Prostate gland (tissue), 2 donors: ENCODE measurements around the gene ASIC1. TPM values are rescaled to one million over a fixed set of nuclear protein-coding genes. Genes with fewer than 3 reads are reported as not detected.

Experiments used
- DNase-seq: peaks from one replicate; pipeline ENCODE4 v3.0.0-alpha.2; 2019; ENCODE audit warnings: low spot score
- H3K27ac ChIP-seq, 2 donors: fragments of 200-600 bp; sonication (generic); 2 replicates each; pipeline ENCODE4 v1.5.1; 2017 to 2019
- H3K27me3 ChIP-seq: fragments of 200-600 bp; sonication (generic); replicated peaks from 2 replicates; pipeline ENCODE4 v1.5.1; 2019; ENCODE audit not compliant: insufficient read depth
- H3K36me3 ChIP-seq, 2 donors: fragments of 200-600 bp; sonication (generic); 1 replicate in 1 of 2; 2 replicates in 1 of 2; pipeline versions ENCODE4 v1.5.1 to v1.8.1; 2017 to 2019
- H3K4me1 ChIP-seq: fragments of 200-600 bp; sonication (generic); replicated peaks from 2 replicates; pipeline ENCODE4 v1.5.1; 2019
- H3K4me3 ChIP-seq, 2 donors: fragments of 200-600 bp; sonication (generic); 2 replicates each; pipeline ENCODE4 v1.5.1; 2017 to 2019
- H3K9me3 ChIP-seq: fragments of 200-600 bp; sonication (generic); 2 replicates; pipeline ENCODE4 v1.5.1; 2017
- POLR2A ChIP-seq: fragments of 450-650 bp; IDR thresholded peaks from one replicate; pipeline ENCODE4 v1.6.1; 2016; ENCODE audit warnings: antibody characterized with exemption, mild to moderate bottlenecking
- POLR2AphosphoS5 ChIP-seq: sonication (generic); formaldehyde crosslinking; IDR thresholded peaks from one replicate; pipeline ENCODE4 v1.6.1; 2017; ENCODE audit warnings: antibody characterized with exemption
- WGBS: methylation state at CpG from one replicate; pipeline ENCODE4 v1.1.5; 2018; 5-methylcytosine and 5-hydroxymethylcytosine counted together
- intact Hi-C: fragments of 100-400 bp; cut with DNase I; formaldehyde crosslinking; loops from one replicate; pipeline ENCODE4 v1.14.2; 2022
- total RNA-seq, 2 donors: library from RNA; depleted of rRNA; stranded (reverse); fragments of >200 nt; gene quantifications; one replicate each; pipeline ENCODE4 v1.1.0, GENCODE V29; 2016
- TF ChIP-seq, protein P1 (sequence below), 4 experiments: fragments of 200-600 bp in 2 of 4; fragments of 450-650 bp in 2 of 4; sonication (generic) in 2 of 4; IDR thresholded peaks; 1 replicate in 3 of 4; 2 replicates in 1 of 4; pipeline ENCODE4 v1.5.1; 2016 to 2019; ENCODE audit warnings: antibody characterized with exemption in 4 of 4, mild to moderate bottlenecking in 2 of 4, moderate library complexity in 2 of 4

Gene ASIC1
- total RNA-seq, 2 donors from 2014 or later = 2.7 to 3.2 TPM

GRCh38 chr12:50104417-50105366, 47.3 kb downstream of the ASIC1 start:
- Histone ChIP-seq H3K27me3 (no peaks in the 10 kb centered on the region), H3K9me3 (no peaks in the 10 kb centered on the region), H3K27ac (no peak overlapping the region), H3K4me1 (peaks cover 5% of the 10 kb centered on the region), H3K36me3 (peaks cover 0 to under 1% of the 10 kb centered on the region in 2 donors), H3K4me3 (no peak overlapping the region)
- WGBS = 69% methylated on average over 14 of the region's 14 CpGs
- intact Hi-C loops = loop anchor here (10.0 kb wide), 1 partner anchor 210 kb away; no protein-coding TSS in a partner anchor
- TF ChIP-seq POLR2AphosphoS5 (no peak), POLR2A (no peak)
- DNase-seq = no peak

DNA sequence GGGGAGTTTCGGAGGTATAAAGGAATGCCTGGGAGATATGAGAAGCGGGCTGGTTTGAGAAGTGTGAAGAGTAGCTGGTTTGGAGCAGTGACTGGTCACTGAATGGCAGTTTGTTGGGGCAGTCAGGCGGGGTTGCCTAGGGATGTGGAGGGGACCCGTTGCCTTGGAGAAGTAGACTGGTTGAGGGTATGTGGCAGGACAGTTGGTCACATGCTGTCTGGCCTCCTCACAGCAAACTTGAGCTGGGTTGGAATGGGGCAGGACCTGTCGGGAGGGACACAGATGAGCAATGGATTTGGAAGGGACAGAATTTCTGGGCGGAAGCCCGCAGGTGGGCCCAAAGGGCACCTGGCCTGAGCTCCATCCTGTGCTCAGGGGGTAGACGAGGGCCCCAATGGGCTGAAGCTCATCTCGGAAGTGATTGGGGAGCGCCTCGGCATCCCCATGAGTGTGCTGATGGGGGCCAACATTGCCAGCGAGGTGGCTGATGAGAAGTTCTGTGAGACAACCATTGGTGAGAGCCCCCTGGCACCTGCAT, 48.6 kb downstream of the ASIC1 start:
- Histone ChIP-seq H3K36me3 (no peaks in the 10 kb centered on the region), H3K27me3 (no peaks in the 10 kb centered on the region), H3K4me1 (peaks cover 5% of the 10 kb centered on the region), H3K9me3 (no peaks in the 10 kb centered on the region), H3K27ac (no peak overlapping the region), H3K4me3 (no peak overlapping the region)
- 96% methylated on average over 12 of the region's 12 CpGs for WGBS
- TF ChIP-seq POLR2AphosphoS5 = no peak
- TF ChIP-seq, protein P1, sequence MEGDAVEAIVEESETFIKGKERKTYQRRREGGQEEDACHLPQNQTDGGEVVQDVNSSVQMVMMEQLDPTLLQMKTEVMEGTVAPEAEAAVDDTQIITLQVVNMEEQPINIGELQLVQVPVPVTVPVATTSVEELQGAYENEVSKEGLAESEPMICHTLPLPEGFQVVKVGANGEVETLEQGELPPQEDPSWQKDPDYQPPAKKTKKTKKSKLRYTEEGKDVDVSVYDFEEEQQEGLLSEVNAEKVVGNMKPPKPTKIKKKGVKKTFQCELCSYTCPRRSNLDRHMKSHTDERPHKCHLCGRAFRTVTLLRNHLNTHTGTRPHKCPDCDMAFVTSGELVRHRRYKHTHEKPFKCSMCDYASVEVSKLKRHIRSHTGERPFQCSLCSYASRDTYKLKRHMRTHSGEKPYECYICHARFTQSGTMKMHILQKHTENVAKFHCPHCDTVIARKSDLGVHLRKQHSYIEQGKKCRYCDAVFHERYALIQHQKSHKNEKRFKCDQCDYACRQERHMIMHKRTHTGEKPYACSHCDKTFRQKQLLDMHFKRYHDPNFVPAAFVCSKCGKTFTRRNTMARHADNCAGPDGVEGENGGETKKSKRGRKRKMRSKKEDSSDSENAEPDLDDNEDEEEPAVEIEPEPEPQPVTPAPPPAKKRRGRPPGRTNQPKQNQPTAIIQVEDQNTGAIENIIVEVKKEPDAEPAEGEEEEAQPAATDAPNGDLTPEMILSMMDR (IDR thresholded peaks at IDR 0.05) = no peak
- no peak for TF ChIP-seq POLR2A
- no peak for DNase-seq
- intact Hi-C loops = loop anchor here (10.0 kb wide), 1 partner anchor 209 kb away; no protein-coding TSS in a partner anchor

- WGBS = 82% methylated on average over 3 of the region's 3 CpGs
- H3K9me3 ChIP-seq = no peaks in the 10 kb centered on the region
- H3K36me3 ChIP-seq = no peaks in the 10 kb centered on the region
- H3K4me1 ChIP-seq = peaks cover 5% of the 10 kb centered on the region
- H3K27ac ChIP-seq = no peak overlapping the region
- no peaks in the 10 kb centered on the region for H3K27me3 ChIP-seq
- DNase-seq = no peak
- no peak overlapping the region for H3K4me3 ChIP-seq
- intact Hi-C loops = loop anchor here (10.0 kb wide), 1 partner anchor 208 kb away; no protein-coding TSS in a partner anchor
- TF ChIP-seq POLR2A (no peak), POLR2AphosphoS5 (no peak)
- TF ChIP-seq, protein P1 (IDR thresholded peaks at IDR 0.05) = no peak
Measured at GRCh38 chr12:50106907-50107306, 49.5 kb downstream of the ASIC1 start.

DNA sequence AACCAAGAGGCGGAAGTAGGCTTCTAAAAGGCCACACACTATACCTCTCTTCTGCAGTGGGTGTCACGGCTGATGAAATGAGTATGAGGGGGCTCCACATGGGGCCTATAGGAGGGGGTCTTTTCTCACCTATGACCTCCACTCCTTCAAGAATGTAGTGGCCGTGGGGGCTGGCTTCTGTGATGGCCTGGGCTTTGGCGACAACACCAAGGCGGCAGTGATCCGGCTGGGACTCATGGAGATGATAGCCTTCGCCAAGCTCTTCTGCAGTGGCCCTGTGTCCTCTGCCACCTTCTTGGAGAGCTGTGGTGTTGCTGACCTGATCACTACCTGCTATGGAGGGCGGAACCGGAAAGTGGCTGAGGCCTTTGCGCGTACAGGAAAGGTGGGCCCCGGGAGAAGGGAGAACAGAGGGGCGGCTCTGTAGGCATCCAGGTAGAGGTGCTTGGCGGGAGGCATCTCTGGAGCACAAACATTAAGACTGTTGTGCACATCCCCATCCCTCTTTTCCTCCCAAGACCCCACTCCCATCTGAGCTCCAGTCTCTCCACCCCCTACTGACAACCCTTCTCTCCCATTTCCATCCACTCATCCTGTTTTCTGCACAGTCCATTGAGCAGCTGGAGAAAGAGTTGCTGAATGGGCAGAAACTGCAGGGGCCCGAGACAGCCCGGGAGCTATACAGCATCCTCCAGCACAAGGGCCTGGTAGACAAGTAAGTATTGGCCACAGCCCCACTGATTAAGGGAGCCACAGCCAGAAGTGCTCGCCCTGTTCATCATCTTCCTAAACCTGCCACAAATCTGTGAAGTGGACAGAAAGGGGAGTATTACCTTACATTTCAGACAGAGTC, 50.2 kb downstream of the ASIC1 start:
- no peak for TF ChIP-seq POLR2AphosphoS5
- TF ChIP-seq, protein P1 (IDR thresholded peaks at IDR 0.05) = no peak
- TF ChIP-seq POLR2A = no peak
- Histone ChIP-seq H3K27ac (no peak overlapping the region), H3K27me3 (no peaks in the 10 kb centered on the region), H3K9me3 (no peaks in the 10 kb centered on the region), H3K36me3 (no peaks in the 10 kb centered on the region), H3K4me3 (no peak overlapping the region), H3K4me1 (peaks cover 5% of the 10 kb centered on the region)
- 94% methylated on average over 17 of the region's 17 CpGs for WGBS
- no peak for DNase-seq
- intact Hi-C loops = loop anchor here (10.0 kb wide), 1 partner anchor 207 kb away; no protein-coding TSS in a partner anchor

- H3K27me3 ChIP-seq = no peaks in the 10 kb centered on the region
- H3K27ac ChIP-seq = no peak overlapping the region
- H3K9me3 ChIP-seq = no peaks in the 10 kb centered on the region
- intact Hi-C loops = loop anchor here (10.0 kb wide), 1 partner anchor 205 kb away; no protein-coding TSS in a partner anchor
- no peaks in the 10 kb centered on the region for H3K4me1 ChIP-seq
- WGBS = 97% methylated on average over 3 of the region's 3 CpGs
- H3K4me3 ChIP-seq = no peak overlapping the region
- TF ChIP-seq POLR2A = no peak
- TF ChIP-seq, protein P1 (IDR thresholded peaks at IDR 0.05) = no peak
- TF ChIP-seq POLR2AphosphoS5 = no peak
- DNase-seq = no peak
- no peaks in the 10 kb centered on the region for H3K36me3 ChIP-seq
Measured at GRCh38 chr12:50109319-50109718, 51.9 kb downstream of the ASIC1 start.
